HG03432 (cell line): Measurements from ENCODE around the gene OR4D10.

ENCODE experiments used
- ATAC-seq: cut with Tn5 transposase; IDR thresholded peaks from one replicate; pipeline ENCODE4 v1.9.1; 2021; ENCODE audit warnings: mild to moderate bottlenecking, moderate library complexity; ENCODE audit not compliant: unreplicated experiment

The OR4D10 gene

GRCh38 chr11:59523541-59523940 is 50.4 kb downstream of the OR4D10 start:
- ATAC-seq = no peak

GRCh38 chr11:59528711-59529110 is 55.6 kb downstream of the OR4D10 start:
- ATAC-seq = no peak
